B cell (primary cell): ENCODE results near the gene GOLIM4.

Experiments used
- CTCF ChIP-seq: fragments of 200-600 bp; IDR thresholded peaks from one replicate; pipeline ENCODE4 v1.8.0; 2022; ENCODE audit warnings: antibody characterized with exemption, mild to moderate bottlenecking
- EZH2 ChIP-seq: IDR thresholded peaks from 2 replicates; pipeline ENCODE4 v1.6.1; 2012; ENCODE audit warnings: borderline replicate concordance, low read depth, mild to moderate bottlenecking, moderate library complexity, low read length; ENCODE audit not compliant: insufficient read depth, poor library complexity, severe bottlenecking

GRCh38 chr3:168089179-168089771, 6.4 kb downstream of the GOLIM4 start:
- TF ChIP-seq CTCF (no peak), EZH2 (no peak)
